Esophagus squamous epithelium (tissue), 4 donors: ENCODE measurements around the gene HELT.

Experiments used
- CTCF ChIP-seq, 6 experiments: fragments of 450-650 bp in 4 of 6; fragments of 200-600 bp in 2 of 6; sonication (generic) in 2 of 6; IDR thresholded peaks; one replicate each; pipeline ENCODE4 v1.5.1; 2016 to 2019; ENCODE audit warnings: antibody characterized with exemption in 6 of 6, mild to moderate bottlenecking in 4 of 6, moderate library complexity in 4 of 6
- POLR2A ChIP-seq, 4 donors: fragments of 450-650 bp; IDR thresholded peaks; one replicate each; pipeline ENCODE4 v1.6.1; 2017; ENCODE audit warnings: antibody characterized with exemption in 4 of 4, mild to moderate bottlenecking in 4 of 4, moderate library complexity in 3 of 4

- TF ChIP-seq CTCF (IDR thresholded peaks at IDR 0.05) (no peak), POLR2A (IDR thresholded peaks at IDR 0.05) (no peak)
Observed at GRCh38 chr4:185020863-185021761, 2.8 kb downstream of the HELT start.
